Esophagus muscularis mucosa (tissue), 4 donors: ENCODE data around the gene BAG1.

Experiments used
- CTCF ChIP-seq, 3 experiments: fragments of 200-600 bp in 2 of 3; fragments of 450-650 bp in 1 of 3; sonication (generic) in 2 of 3; IDR thresholded peaks; one replicate each; pipeline ENCODE4 v1.5.1; 2017 to 2019; ENCODE audit warnings: antibody characterized with exemption in 3 of 3, mild to moderate bottlenecking in 2 of 3, moderate library complexity in 1 of 3
- EP300 ChIP-seq: sonication (generic); formaldehyde crosslinking; IDR thresholded peaks from one replicate; pipeline ENCODE4 v1.6.1; 2017; ENCODE audit warnings: antibody characterized with exemption
- POLR2A ChIP-seq: fragments of 450-650 bp; IDR thresholded peaks from one replicate; pipeline ENCODE4 v1.6.1; 2017; ENCODE audit warnings: antibody characterized with exemption, moderate library complexity, mild to moderate bottlenecking, low read depth
- POLR2AphosphoS5 ChIP-seq, 2 donors: sonication (generic); formaldehyde crosslinking; IDR thresholded peaks; one replicate each; pipeline ENCODE4 v1.6.1; 2017; ENCODE audit warnings: antibody characterized with exemption in 2 of 2

- TF ChIP-seq CTCF (IDR thresholded peaks at IDR 0.05) (no peak), POLR2A (no peak), EP300 (no peak), POLR2AphosphoS5 (IDR thresholded peaks at IDR 0.05) (no peak)
Observed at GRCh38 chr9:33289936-33290246, 25.4 kb upstream of the BAG1 start.
